Activated naive CD4-positive, alpha-beta T cell treated with anti-CD3 and anti-CD28 coated beads for 36 hours (primary cell): Measurements from ENCODE around the gene ANKS1A. TPM values are rescaled to one million over a fixed set of nuclear protein-coding genes. Genes with fewer than 3 reads are reported as not detected.

Experiments
- CTCF ChIA-PET: fragments of 350-600 bp; sonication (Branson Sonifier 250); formaldehyde crosslinking; loops from one replicate; lab custom pipeline; 2021; ENCODE audit warnings: antibody characterized with exemption; lab: Charles Lee
- DNase-seq: peaks from one replicate; pipeline ENCODE4 v3.0.0-alpha.2; 2020
- H3K27ac Mint-ChIP-seq: one replicate; pipeline ENCODE4 v1.8.0; 2021; ENCODE audit warnings: mild to moderate bottlenecking, mixed read lengths
- H3K27me3 Mint-ChIP-seq: one replicate; pipeline ENCODE4 v1.8.0; 2021; ENCODE audit warnings: low read depth, mixed read lengths
- H3K36me3 Mint-ChIP-seq: one replicate; pipeline ENCODE4 v1.8.0; 2021; ENCODE audit warnings: low read depth, mixed read lengths
- H3K4me1 Mint-ChIP-seq: one replicate; pipeline ENCODE4 v1.8.0; 2021; ENCODE audit warnings: low read depth, mixed read lengths
- H3K4me3 Mint-ChIP-seq: one replicate; pipeline ENCODE4 v1.8.0; 2021; ENCODE audit warnings: mild to moderate bottlenecking, moderate library complexity, mixed read lengths
- H3K9me3 Mint-ChIP-seq: one replicate; pipeline ENCODE4 v1.8.0; 2021; ENCODE audit warnings: mixed read lengths
- intact Hi-C: fragments of 100-400 bp; cut with micrococcal nuclease; formaldehyde crosslinking; loops from one replicate; pipeline ENCODE4 v1.15.1; 2023
- total RNA-seq, 2 experiments: library from RNA; stranded (reverse); gene quantifications; one replicate each; pipeline ENCODE4 v1.2.3, GENCODE V29; 2021

The ANKS1A gene
- total RNA-seq, 2 experiments from 2014 or later, result 6.5 to 6.8 TPM

DNA sequence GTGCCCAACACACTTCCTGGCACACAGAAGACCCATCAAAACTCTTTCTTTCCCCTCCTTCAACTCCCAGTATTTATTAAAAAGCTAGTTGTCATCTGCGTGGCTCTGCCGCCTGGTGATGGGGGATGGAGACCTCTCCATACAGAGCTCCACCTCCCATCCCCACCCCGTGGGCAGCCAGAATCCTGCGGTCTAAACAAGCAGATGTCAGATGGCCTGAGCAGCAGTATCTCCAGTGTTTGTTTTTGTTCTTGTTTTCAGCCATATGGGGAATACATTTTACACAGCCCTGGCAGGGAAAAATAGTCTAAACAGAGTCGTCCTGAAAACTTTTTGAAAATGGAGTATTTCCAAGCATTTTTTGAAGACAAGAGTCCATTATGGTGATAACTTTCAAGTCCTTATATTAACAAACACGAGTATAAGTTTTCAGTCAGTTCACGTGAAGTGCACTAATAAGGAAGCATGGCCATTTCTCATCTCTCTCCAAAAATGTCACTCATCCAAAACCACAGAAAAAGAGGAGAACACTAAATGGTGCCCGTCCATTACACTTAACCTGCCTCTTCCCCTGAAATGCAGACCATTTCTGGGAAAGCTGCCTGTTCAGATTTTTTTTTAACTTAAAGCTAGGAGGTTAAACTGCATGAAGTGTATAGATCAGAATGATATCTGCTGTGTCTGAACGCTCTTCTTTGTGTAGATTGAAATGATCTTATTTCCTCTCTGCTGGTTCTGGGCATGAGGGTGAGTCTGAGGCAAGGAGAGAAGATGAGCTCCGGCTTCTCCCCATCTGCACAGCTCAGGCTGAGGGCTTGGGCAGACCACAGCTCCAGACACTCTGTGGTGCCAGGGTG, 161.1 kb downstream of the ANKS1A start:
- no peak for DNase-seq
- peaks cover 18% of the 10 kb centered on the region for H3K4me1 Mint-ChIP-seq
- no peaks in the 10 kb centered on the region for H3K9me3 Mint-ChIP-seq
- no peaks in the 10 kb centered on the region for H3K27me3 Mint-ChIP-seq
- H3K36me3 Mint-ChIP-seq, result no peaks in the 10 kb centered on the region
- no peak overlapping the region for H3K27ac Mint-ChIP-seq
- intact Hi-C loops, result loop anchor here (5.0 kb wide), 1 partner anchor 63 kb away; no protein-coding TSS in a partner anchor
- CTCF ChIA-PET, result interaction anchor here (0.7 kb wide), 1 partner anchor 801 kb away, joined by 3 read pairs; no protein-coding TSS in a partner anchor
- H3K4me3 Mint-ChIP-seq, result no peak overlapping the region

GRCh38 chr6:35050757-35051330, 161.8 kb downstream of the ANKS1A start:
- Mint-ChIP-seq H3K9me3 (no peaks in the 10 kb centered on the region), H3K36me3 (no peaks in the 10 kb centered on the region), H3K4me1 (peaks cover 18% of the 10 kb centered on the region), H3K4me3 (no peak overlapping the region), H3K27ac (no peak overlapping the region), H3K27me3 (no peaks in the 10 kb centered on the region)
- CTCF ChIA-PET, result interaction anchor here (0.5 to 0.7 kb wide), 2 partner anchors 49 to 801 kb away, joined by 3 to 9 read pairs; no protein-coding TSS in a partner anchor
- intact Hi-C loops, result no loop called here
- no peak for DNase-seq

DNA sequence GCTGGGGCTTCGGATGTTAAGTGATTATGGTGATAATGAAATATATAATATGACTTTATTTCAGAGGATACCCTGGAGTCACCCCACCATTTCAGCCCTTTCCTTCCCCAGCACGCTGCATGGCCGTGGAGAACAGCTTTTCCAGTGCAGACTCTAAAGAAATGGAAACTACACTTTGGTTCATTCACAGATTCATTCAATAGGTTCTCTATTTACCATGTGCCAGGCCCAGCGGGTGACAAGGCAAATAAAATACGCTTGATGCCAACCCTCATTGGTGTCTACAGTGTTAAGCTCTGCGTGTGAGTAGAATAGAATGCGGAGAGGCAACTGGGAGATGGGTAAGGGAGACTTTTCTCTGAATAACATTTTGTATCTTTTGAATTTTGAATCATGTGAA, 162.3 kb downstream of the ANKS1A start:
- H3K27ac Mint-ChIP-seq, result no peak overlapping the region
- peaks cover 17% of the 10 kb centered on the region for H3K4me1 Mint-ChIP-seq
- intact Hi-C loops, result no loop called here
- H3K36me3 Mint-ChIP-seq, result no peaks in the 10 kb centered on the region
- H3K27me3 Mint-ChIP-seq, result no peaks in the 10 kb centered on the region
- CTCF ChIA-PET, result interaction anchor here (0.5 kb wide), 1 partner anchor 50 kb away, joined by 9 read pairs; no protein-coding TSS in a partner anchor
- no peaks in the 10 kb centered on the region for H3K9me3 Mint-ChIP-seq
- no peak for DNase-seq
- no peak overlapping the region for H3K4me3 Mint-ChIP-seq

GRCh38 chr6:35051997-35052583, 163.0 kb downstream of the ANKS1A start:
- DNase-seq, result no peak
- Mint-ChIP-seq H3K4me1 (peaks cover 11% of the 10 kb centered on the region), H3K4me3 (no peak overlapping the region), H3K27me3 (no peaks in the 10 kb centered on the region), H3K27ac (no peak overlapping the region), H3K9me3 (no peaks in the 10 kb centered on the region), H3K36me3 (no peaks in the 10 kb centered on the region)
- CTCF ChIA-PET, result no interaction called here
- intact Hi-C loops, result no loop called here

DNA sequence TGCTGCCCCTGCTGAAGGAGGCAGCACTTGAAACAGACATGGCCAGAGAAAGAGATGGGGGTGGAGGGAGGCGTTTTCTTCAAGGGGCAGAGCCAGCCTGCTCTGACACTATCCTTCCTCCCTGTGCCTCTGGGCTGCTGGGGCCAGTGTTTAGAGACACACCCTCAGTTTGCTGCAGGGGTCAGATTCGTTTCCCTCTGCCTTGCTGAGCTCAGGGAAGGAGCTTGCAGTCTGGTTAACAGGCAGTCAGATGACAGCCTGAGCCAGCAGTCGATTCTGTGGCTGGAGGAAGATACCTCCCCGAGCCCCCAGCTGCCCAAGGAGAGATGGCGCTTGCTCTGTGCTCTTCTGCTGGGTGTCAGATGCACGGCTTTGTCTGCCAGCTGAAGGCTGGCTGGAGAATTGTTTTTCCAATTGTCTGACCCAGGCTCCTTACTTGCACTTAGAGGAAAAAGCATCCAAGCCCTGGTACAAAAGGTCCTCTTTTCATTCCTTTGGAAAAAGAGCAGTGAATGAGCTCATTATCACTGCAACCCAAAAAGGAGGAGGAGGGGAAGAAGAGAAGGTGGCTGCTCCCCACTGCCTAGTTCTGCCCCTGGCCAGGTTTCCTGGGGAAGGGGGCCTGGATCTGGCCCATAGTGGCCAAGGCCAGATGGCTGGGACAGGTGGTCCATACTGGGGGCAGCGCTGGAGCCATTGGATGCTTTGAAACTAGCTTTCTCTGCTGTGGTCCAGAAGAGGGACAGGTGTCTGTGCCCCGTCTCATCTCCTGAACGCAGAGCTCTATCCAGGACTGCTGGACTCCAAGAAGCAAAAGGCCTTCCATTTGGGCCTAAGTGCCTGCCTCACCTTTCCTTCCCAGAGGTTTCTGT, 163.9 kb downstream of the ANKS1A start:
- Mint-ChIP-seq H3K4me3 (no peak overlapping the region), H3K27ac (no peak overlapping the region), H3K4me1 (peaks cover 3% of the 10 kb centered on the region), H3K9me3 (no peaks in the 10 kb centered on the region), H3K36me3 (no peaks in the 10 kb centered on the region), H3K27me3 (no peaks in the 10 kb centered on the region)
- intact Hi-C loops, result no loop called here
- no peak for DNase-seq
- CTCF ChIA-PET, result no interaction called here

DNA sequence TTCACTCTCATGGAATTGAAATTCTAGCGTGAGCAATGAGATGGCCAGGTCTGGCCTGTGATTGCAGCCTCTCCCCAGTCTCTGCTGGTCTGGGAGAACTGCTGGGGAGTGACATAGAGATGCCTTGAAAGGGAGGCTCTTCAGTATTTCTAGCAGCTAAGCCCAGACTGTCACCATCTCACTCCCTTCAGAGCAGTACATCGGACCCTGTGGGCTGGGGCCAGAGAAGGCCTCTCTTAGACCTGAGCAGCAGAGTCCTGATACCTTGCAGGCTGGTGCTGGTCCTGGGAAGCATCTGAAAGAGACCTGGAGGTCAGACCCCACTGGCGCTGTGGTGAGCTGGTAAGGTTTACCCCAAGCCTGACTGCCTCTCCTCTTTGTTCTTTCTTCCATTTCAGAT, 164.6 kb downstream of the ANKS1A start:
- CTCF ChIA-PET, result no interaction called here
- H3K27ac Mint-ChIP-seq, result no peak overlapping the region
- DNase-seq, result no peak
- H3K27me3 Mint-ChIP-seq, result no peaks in the 10 kb centered on the region
- no peaks in the 10 kb centered on the region for H3K36me3 Mint-ChIP-seq
- H3K4me3 Mint-ChIP-seq, result no peak overlapping the region
- H3K9me3 Mint-ChIP-seq, result no peaks in the 10 kb centered on the region
- H3K4me1 Mint-ChIP-seq, result peaks cover 2% of the 10 kb centered on the region
- intact Hi-C loops, result no loop called here

GRCh38 chr6:35054106-35054742, 165.2 kb downstream of the ANKS1A start:
- no peak for DNase-seq
- Mint-ChIP-seq H3K27ac (no peak overlapping the region), H3K4me3 (no peak overlapping the region), H3K27me3 (no peaks in the 10 kb centered on the region), H3K36me3 (no peaks in the 10 kb centered on the region), H3K4me1 (peaks cover 3% of the 10 kb centered on the region), H3K9me3 (no peaks in the 10 kb centered on the region)
- CTCF ChIA-PET, result no interaction called here
- intact Hi-C loops, result no loop called here

- intact Hi-C loops, result no loop called here
- CTCF ChIA-PET, result no interaction called here
- Mint-ChIP-seq H3K4me1 (peaks cover 3% of the 10 kb centered on the region), H3K4me3 (no peak overlapping the region), H3K36me3 (no peaks in the 10 kb centered on the region), H3K27me3 (no peaks in the 10 kb centered on the region), H3K27ac (no peak overlapping the region), H3K9me3 (no peaks in the 10 kb centered on the region)
- no peak for DNase-seq
Observed at GRCh38 chr6:35054743-35055130, 165.7 kb downstream of the ANKS1A start.

- H3K4me1 Mint-ChIP-seq, result peaks cover 3% of the 10 kb centered on the region
- no peaks in the 10 kb centered on the region for H3K9me3 Mint-ChIP-seq
- no peak overlapping the region for H3K27ac Mint-ChIP-seq
- DNase-seq, result no peak
- H3K36me3 Mint-ChIP-seq, result no peaks in the 10 kb centered on the region
- no peak overlapping the region for H3K4me3 Mint-ChIP-seq
- intact Hi-C loops, result no loop called here
- CTCF ChIA-PET, result no interaction called here
- no peaks in the 10 kb centered on the region for H3K27me3 Mint-ChIP-seq
Observed at GRCh38 chr6:35055891-35056290, 166.8 kb downstream of the ANKS1A start.

GRCh38 chr6:35056952-35057351, 167.9 kb downstream of the ANKS1A start:
- DNase-seq, result no peak
- Mint-ChIP-seq H3K27me3 (no peaks in the 10 kb centered on the region), H3K27ac (no peak overlapping the region), H3K36me3 (peaks cover 3% of the 10 kb centered on the region), H3K9me3 (no peaks in the 10 kb centered on the region), H3K4me3 (no peak overlapping the region), H3K4me1 (peaks cover 3% of the 10 kb centered on the region)
- CTCF ChIA-PET, result no interaction called here
- intact Hi-C loops, result no loop called here

- intact Hi-C loops, result no loop called here
- Mint-ChIP-seq H3K9me3 (no peaks in the 10 kb centered on the region), H3K36me3 (peaks cover 3% of the 10 kb centered on the region), H3K27ac (no peak overlapping the region), H3K4me3 (no peak overlapping the region), H3K27me3 (no peaks in the 10 kb centered on the region), H3K4me1 (peaks cover 3% of the 10 kb centered on the region)
- CTCF ChIA-PET, result interaction anchor here (0.6 to 1.5 kb wide), 2 partner anchors 65 to 71 kb away, joined by 3 to 4 read pairs; no protein-coding TSS in a partner anchor
- DNase-seq, result no peak
Observed at GRCh38 chr6:35057449-35058357, 168.6 kb downstream of the ANKS1A start.
